GM12878 (cell line): ENCODE results near the gene UBL4A. TPM values are rescaled to one million over a fixed set of nuclear protein-coding genes. Genes with fewer than 3 reads are reported as not detected.

ENCODE experiments used
- ATAC-seq: fragments of 200-7000 bp; cut with Tn5 transposase; 3 replicates; pipeline ENCODE4 v1.9.1; 2020; ENCODE audit warnings: mild to moderate bottlenecking, moderate library complexity
- BruUV-seq: library from RNA; stranded (reverse); fragments of 400-500 nt; replicated peaks from 2 replicates; lab custom pipeline; 2021; lab: Mats Ljungman, UMichigan
- CTCF ChIA-PET: fragments of 300-600 bp; sonication (Branson Sonifier 250); formaldehyde crosslinking; extraction: SDS; loops from one replicate; lab custom pipeline; 2021; ENCODE audit warnings: inconsistent platforms; lab: Yijun Ruan, JAX
- POLR2A ChIA-PET: fragments of 350-600 bp; formaldehyde crosslinking; extraction: SDS; loops from one replicate; lab custom pipeline; 2021; ENCODE audit warnings: inconsistent platforms; lab: Charles Lee
- RAD21 ChIA-PET: fragments of 300-600 bp; sonication (Branson Sonifier 250); formaldehyde crosslinking; loops from one replicate; lab custom pipeline; 2023; ENCODE audit warnings: antibody characterized with exemption; ENCODE audit not compliant: unreplicated experiment; lab: Charles Lee
- SMC1A ChIA-PET: fragments of 300-600 bp; sonication (Branson Sonifier 250); formaldehyde crosslinking; loops from one replicate; lab custom pipeline; 2023; ENCODE audit not compliant: unreplicated experiment, uncharacterized antibody; lab: Charles Lee
- DNase-seq: peaks from one replicate; pipeline ENCODE4 v3.0.0-alpha.2; 2011; ENCODE audit warnings: low read depth, low spot score
- FAIRE-seq: peaks from 3 replicates; lab custom pipeline; 2011; peaks lifted over from hg19 to GRCh38; lab: Jason Lieb, UNC
- H2AFZ ChIP-seq: 2 replicates; pipeline ENCODE4 v1.6.0; 2011; ENCODE audit warnings: low read depth, low read length, control low read depth; ENCODE audit not compliant: control insufficient read depth
- H3K27ac ChIP-seq: 2 replicates; pipeline ENCODE4 v1.5.1; 2011; ENCODE audit warnings: control low read depth; ENCODE audit not compliant: control insufficient read depth, insufficient read depth
- H3K27me3 ChIP-seq, 2 experiments: replicated peaks in 1 of 2; 2 replicates each; pipeline versions ENCODE4 v1.6.0 to v1.6.1; 2011; ENCODE audit warnings: low read length in 1 of 2; ENCODE audit not compliant: control insufficient read depth in 2 of 2, insufficient read depth in 2 of 2
- H3K36me3 ChIP-seq, 2 experiments: 2 replicates each; pipeline ENCODE4 v1.5.1; 2011; ENCODE audit warnings: low read length in 1 of 2; ENCODE audit not compliant: control insufficient read depth in 2 of 2, insufficient read depth in 2 of 2
- H3K4me1 ChIP-seq: 2 replicates; pipeline ENCODE4 v1.6.1; 2011; ENCODE audit warnings: mild to moderate bottlenecking, low read length, moderate library complexity, mixed read lengths; ENCODE audit not compliant: control insufficient read depth, insufficient read depth
- H3K4me2 ChIP-seq: 2 replicates; pipeline ENCODE4 v1.6.0; 2011; ENCODE audit warnings: control low read depth; ENCODE audit not compliant: control insufficient read depth, insufficient read depth
- H3K4me3 ChIP-seq: fragments of 200-600 bp; sonication (generic); 2 replicates; pipeline ENCODE4 v1.5.1; 2016
- H3K79me2 ChIP-seq: 2 replicates; pipeline ENCODE4 v1.6.0; 2011; ENCODE audit warnings: low read length; ENCODE audit not compliant: control insufficient read depth, insufficient read depth
- H3K9ac ChIP-seq: 2 replicates; pipeline ENCODE4 v1.8.0; 2011; ENCODE audit warnings: low read length, control low read depth, mixed read lengths; ENCODE audit not compliant: control insufficient read depth, insufficient read depth
- H3K9me3 ChIP-seq: replicated peaks from 3 replicates; pipeline ENCODE4 v1.5.1; 2011; ENCODE audit warnings: mild to moderate bottlenecking, low read length; ENCODE audit not compliant: control insufficient read depth, insufficient read depth
- H4K20me1 ChIP-seq: 2 replicates; pipeline ENCODE4 v1.6.0; 2011; ENCODE audit not compliant: control insufficient read depth, insufficient read depth
- ASH2L ChIP-seq: fragments of 300-600, 200-600 bp; sonication (generic); IDR thresholded peaks from 2 replicates; pipeline ENCODE4 v1.6.1; 2017; ENCODE audit warnings: low read depth, mild to moderate bottlenecking, borderline replicate concordance
- CTCF ChIP-seq, 3 experiments: IDR thresholded peaks in 2 of 3; conservative IDR thresholded peaks in 1 of 3; 2 replicates each; pipeline ENCODE4 v1.5.1; 2011; ENCODE audit warnings: low read depth in 3 of 3, low read length in 3 of 3, mild to moderate bottlenecking in 3 of 3, control low read depth in 2 of 3, moderate library complexity in 2 of 3, inconsistent platforms in 1 of 3, mixed read lengths in 1 of 3; ENCODE audit not compliant: control insufficient read depth in 2 of 3, insufficient read depth in 1 of 3; ENCODE audit errors: extremely low read depth in 1 of 3
- E2F4 ChIP-seq: IDR thresholded peaks from 2 replicates; pipeline ENCODE4 v1.6.1; 2012; ENCODE audit warnings: low read depth, low read length, improper control_type of control experiment
- HDAC6 ChIP-seq: fragments of 200-600 bp; sonication (generic); IDR thresholded peaks from one replicate; pipeline ENCODE4 v1.8.0; 2017; ENCODE audit warnings: antibody characterized with exemption; ENCODE audit not compliant: unreplicated experiment
- IRF4 ChIP-seq: IDR thresholded peaks from 2 replicates; pipeline ENCODE4 v1.6.1; 2011; ENCODE audit warnings: low read depth, low read length
- MEF2A ChIP-seq: IDR thresholded peaks from 2 replicates; pipeline ENCODE4 v1.6.1; 2011; ENCODE audit warnings: low read depth, mild to moderate bottlenecking, low read length, moderate library complexity; ENCODE audit not compliant: insufficient read depth
- MYC ChIP-seq: IDR thresholded peaks from 2 replicates; pipeline ENCODE4 v1.6.1; 2011; ENCODE audit warnings: mild to moderate bottlenecking, low read length, moderate library complexity, inconsistent platforms; ENCODE audit not compliant: insufficient read depth, insufficient replicate concordance, insufficient read length, severe bottlenecking
- NFYB ChIP-seq: IDR thresholded peaks from 2 replicates; pipeline ENCODE4 v1.6.1; 2011; ENCODE audit warnings: low read depth, mild to moderate bottlenecking, low read length, improper control_type of control experiment, moderate library complexity; ENCODE audit not compliant: insufficient read depth
- POLR2A ChIP-seq: IDR thresholded peaks from 2 replicates; pipeline ENCODE4 v1.6.1; 2011; ENCODE audit warnings: low read depth, mild to moderate bottlenecking, low read length
- POLR2AphosphoS2 ChIP-seq: IDR thresholded peaks from 2 replicates; pipeline ENCODE4 v1.6.1; 2011; ENCODE audit warnings: low read depth, mild to moderate bottlenecking, low read length, improper control_type of control experiment, moderate library complexity
- POU2F2 ChIP-seq: IDR thresholded peaks from 3 replicates; pipeline ENCODE4 v1.6.1; 2011; ENCODE audit warnings: low read depth, mild to moderate bottlenecking, low read length, borderline replicate concordance
- RUNX3 ChIP-seq: IDR thresholded peaks from 2 replicates; pipeline ENCODE4 v1.6.1; 2012; ENCODE audit warnings: low read length, inconsistent platforms
- SREBF2 ChIP-seq: IDR thresholded peaks from 2 replicates; pipeline ENCODE4 v1.6.1; 2012; ENCODE audit warnings: mild to moderate bottlenecking, low read length
- TBL1XR1 ChIP-seq: IDR thresholded peaks from 2 replicates; pipeline ENCODE4 v1.6.1; 2012; ENCODE audit warnings: low read depth, low read length, improper control_type of control experiment
- YBX1 ChIP-seq: fragments of 450-650 bp; IDR thresholded peaks from 2 replicates; pipeline ENCODE4 v1.6.1; 2016; ENCODE audit warnings: antibody characterized with exemption
- ZNF274 ChIP-seq: IDR thresholded peaks from one replicate; pipeline ENCODE4 v1.8.0; 2011; ENCODE audit not compliant: insufficient read length, insufficient read depth
- whole genome bisulfite sequencing: methylation state at CpG from one replicate; pipeline ENCODE4 v1.1.6; 2016; ENCODE audit warnings: low lambda C conversion rate; ENCODE audit not compliant: insufficient replicate concordance, insufficient coverage; ENCODE audit errors: missing lambda C conversion rate; 5-methylcytosine and 5-hydroxymethylcytosine counted together
- in situ Hi-C: fragments of 300-500 bp; cut with MboI; formaldehyde crosslinking; loops from 9 replicates; pipeline ENCODE4 v1.14.3; 2018; ENCODE audit warnings: mixed read lengths
- intact Hi-C: fragments of 100-400 bp; cut with micrococcal nuclease; formaldehyde crosslinking; loops from one replicate; pipeline ENCODE4 v1.14.2; 2022; ENCODE audit not compliant: unreplicated experiment
- polyA plus RNA-seq, 11 experiments: library from polyadenylated mRNA; depleted of rRNA in 4 of 11; unstranded in 6 of 11; stranded (reverse) in 5 of 11; fragments of >200 nt; fragmentation: Nextera tagmentation in 4 of 11; fragmentation: Illumina TruSeq in 1 of 11; extraction: Ambion mirVana in 4 of 11; extraction: Trizol in 1 of 11; gene quantifications; 1 replicate in 1 of 11; 2 replicates in 10 of 11; pipeline versions ENCODE4 v1.2.1 to v1.2.3, GENCODE V29; 2011 to 2016; ENCODE audit warnings: inconsistent platforms in 2 of 11, missing spikeins in 2 of 11, low read depth in 1 of 11
- total RNA-seq, 4 experiments: library from RNA; depleted of rRNA in 3 of 4; stranded (reverse); fragments of >200 nt in 3 of 4; fragmentation: Illumina TruSeq in 1 of 4; extraction: Trizol in 1 of 4; gene quantifications; 2 replicates each; pipeline versions ENCODE4 v1.2.1 to v1.2.3, GENCODE V29; 2013 to 2021

The UBL4A gene
- total and polyA plus RNA-seq, 10 of the 15 experiments (the other 5 are each of a cell fraction or from before 2014, with no cell fraction given), result 4.2 to 49.9 (median 34.0) TPM

GRCh38 chrX:154481195-154481594, 5.2 kb downstream of the UBL4A start:
- CTCF ChIA-PET, result interaction anchor here (1.2 to 2.5 kb wide), 2 partner anchors 46 to 107 kb away, joined by 3 to 8 read pairs; no protein-coding TSS in a partner anchor
- no peak overlapping the region for H3K4me2 ChIP-seq
- intact Hi-C loops (no loop called here), in situ Hi-C loops (no loop called here)
- no peak overlapping the region for H2AFZ ChIP-seq
- no peak for ATAC-seq
- no peaks in the 10 kb centered on the region for H3K27me3 ChIP-seq
- WGBS, result 53% methylated on average over 4 of the region's 5 CpGs
- POLR2A ChIA-PET, result interaction anchor here (0.6 to 1.4 kb wide), 4 partner anchors 8 to 69 kb away, joined by 3 to 5 read pairs (median 4); partner anchors contain the start of gene SLC10A3
- H3K4me1 ChIP-seq, result peaks cover 8% of the 10 kb centered on the region; the same call in 1 of the 2 replicates
- SMC1A ChIA-PET, result interaction anchor here (0.9 kb wide), 1 partner anchor 46 kb away, joined by 5 read pairs; no protein-coding TSS in a partner anchor
- no peak for TF ChIP-seq MEF2A
- no peak for TF ChIP-seq POLR2A
- TF ChIP-seq E2F4, result no peak
- TF ChIP-seq MYC, result no peak
- no peak for TF ChIP-seq ZNF274
- no peak for TF ChIP-seq POLR2AphosphoS2
- TF ChIP-seq TBL1XR1, result no peak
- no peak for TF ChIP-seq POU2F2
- no peak for TF ChIP-seq NFYB
- TF ChIP-seq YBX1, result no peak
- TF ChIP-seq ASH2L, result no peak
- TF ChIP-seq RUNX3, result no peak
- no peak for TF ChIP-seq IRF4
- no peak for TF ChIP-seq CTCF (IDR thresholded peaks at IDR 0.05 in 2 of 3, conservative IDR thresholded peaks at IDR 0.05 in 1 of 3; ENCODE audit: control insufficient read depth in 2 of 3, extremely low read depth in 1 of 3, insufficient read depth in 1 of 3, low read depth in 3 of 3, low read length in 3 of 3)
- no peak for TF ChIP-seq SREBF2
- no peak for TF ChIP-seq HDAC6
- H3K36me3 ChIP-seq, result no peaks in the 10 kb centered on the region; a peak in 2 of 4 replicates
- RAD21 ChIA-PET, result no interaction called here
- no peak overlapping the region for H3K4me3 ChIP-seq
- DNase-seq, result no peak
- H3K79me2 ChIP-seq, result peaks cover 16% of the 10 kb centered on the region
- no peaks in the 10 kb centered on the region for H3K9me3 ChIP-seq
- FAIRE-seq, result no peak
- H3K9ac ChIP-seq, result no peak overlapping the region
- BruUV-seq, result no TSS peak
- no peak overlapping the region for H3K27ac ChIP-seq
- no peaks in the 10 kb centered on the region for H4K20me1 ChIP-seq
